ENCODE results near the gene SNX9.

DNA sequence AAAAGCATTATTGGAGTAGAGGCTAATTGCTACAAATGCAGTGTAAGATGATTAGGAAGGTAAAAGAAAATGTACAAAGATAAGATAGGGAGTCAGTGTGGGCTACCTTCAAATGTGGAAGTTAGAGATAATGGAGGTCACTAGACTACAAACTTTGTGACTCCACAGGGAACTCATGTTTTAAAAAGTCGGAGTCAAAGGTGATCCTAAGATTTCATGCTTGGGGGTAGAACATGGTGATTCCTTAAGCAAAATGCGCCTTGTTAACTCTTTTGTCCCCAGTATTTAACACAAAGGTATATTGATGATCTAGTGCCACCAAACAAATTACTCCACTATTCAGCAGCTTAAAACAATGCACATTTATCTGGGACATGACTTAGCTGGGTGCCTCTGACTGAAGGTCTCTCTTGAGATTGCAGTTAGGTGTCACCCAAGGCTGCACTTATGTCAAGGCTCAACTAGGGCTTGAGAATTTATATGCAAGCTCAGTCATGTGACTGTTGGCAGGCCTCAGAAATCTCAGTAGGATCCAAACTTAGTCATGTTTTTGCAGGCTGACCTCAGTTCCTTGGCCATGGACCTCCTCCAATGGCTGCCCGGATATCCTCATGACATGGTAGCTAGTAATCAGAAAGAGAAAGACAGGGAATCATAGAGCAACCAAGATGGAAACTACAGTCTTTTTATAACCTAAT lies 11.4 kb upstream of the SNX9 start:
- TF ChIP-seq, protein P1, sequence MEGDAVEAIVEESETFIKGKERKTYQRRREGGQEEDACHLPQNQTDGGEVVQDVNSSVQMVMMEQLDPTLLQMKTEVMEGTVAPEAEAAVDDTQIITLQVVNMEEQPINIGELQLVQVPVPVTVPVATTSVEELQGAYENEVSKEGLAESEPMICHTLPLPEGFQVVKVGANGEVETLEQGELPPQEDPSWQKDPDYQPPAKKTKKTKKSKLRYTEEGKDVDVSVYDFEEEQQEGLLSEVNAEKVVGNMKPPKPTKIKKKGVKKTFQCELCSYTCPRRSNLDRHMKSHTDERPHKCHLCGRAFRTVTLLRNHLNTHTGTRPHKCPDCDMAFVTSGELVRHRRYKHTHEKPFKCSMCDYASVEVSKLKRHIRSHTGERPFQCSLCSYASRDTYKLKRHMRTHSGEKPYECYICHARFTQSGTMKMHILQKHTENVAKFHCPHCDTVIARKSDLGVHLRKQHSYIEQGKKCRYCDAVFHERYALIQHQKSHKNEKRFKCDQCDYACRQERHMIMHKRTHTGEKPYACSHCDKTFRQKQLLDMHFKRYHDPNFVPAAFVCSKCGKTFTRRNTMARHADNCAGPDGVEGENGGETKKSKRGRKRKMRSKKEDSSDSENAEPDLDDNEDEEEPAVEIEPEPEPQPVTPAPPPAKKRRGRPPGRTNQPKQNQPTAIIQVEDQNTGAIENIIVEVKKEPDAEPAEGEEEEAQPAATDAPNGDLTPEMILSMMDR (IDR thresholded peaks at IDR 0.05; ENCODE audit: low read depth, low read length): no peak
- no peak for TF ChIP-seq EZH2phosphoT487 (IDR thresholded peaks at IDR 0.05; ENCODE audit: low read depth)

Measured in OCI-LY3 (cell line).